GM12878 (cell line): ENCODE results near the gene RBM44. TPM values are rescaled to one million over a fixed set of nuclear protein-coding genes. Genes with fewer than 3 reads are reported as not detected.

Experiments
- CHD1 ChIP-seq: IDR thresholded peaks from 2 replicates; pipeline ENCODE4 v1.6.1; 2012; ENCODE audit warnings: low read depth, low read length, improper control_type of control experiment
- EP300 ChIP-seq, 2 experiments: fragments of 150-350 bp in 1 of 2; IDR thresholded peaks; 2 replicates each; pipeline ENCODE4 v1.6.1; 2011 to 2012; ENCODE audit warnings: low read depth in 2 of 2, low read length in 2 of 2, borderline replicate concordance in 1 of 2, improper control_type of control experiment in 1 of 2, inconsistent platforms in 1 of 2; ENCODE audit not compliant: control insufficient read depth in 1 of 2
- MXI1 ChIP-seq: fragments of 150-350 bp; IDR thresholded peaks from 2 replicates; pipeline ENCODE4 v1.6.1; 2011; ENCODE audit warnings: low read depth, mild to moderate bottlenecking, inconsistent platforms, low read length, improper control_type of control experiment
- NFIC ChIP-seq: IDR thresholded peaks from 2 replicates; pipeline ENCODE4 v1.6.1; 2012; ENCODE audit warnings: low read depth, mild to moderate bottlenecking, inconsistent platforms, low read length, moderate library complexity
- polyA plus RNA-seq, 11 experiments: library from polyadenylated mRNA; depleted of rRNA in 4 of 11; unstranded in 6 of 11; stranded (reverse) in 5 of 11; fragments of >200 nt; fragmentation: Nextera tagmentation in 4 of 11; fragmentation: Illumina TruSeq in 1 of 11; extraction: Ambion mirVana in 4 of 11; extraction: Trizol in 1 of 11; gene quantifications; 1 replicate in 1 of 11; 2 replicates in 10 of 11; pipeline versions ENCODE4 v1.2.1 to v1.2.3, GENCODE V29; 2011 to 2016; ENCODE audit warnings: inconsistent platforms in 2 of 11, missing spikeins in 2 of 11, low read depth in 1 of 11
- total RNA-seq, 4 experiments: library from RNA; depleted of rRNA in 3 of 4; stranded (reverse); fragments of >200 nt in 3 of 4; fragmentation: Illumina TruSeq in 1 of 4; extraction: Trizol in 1 of 4; gene quantifications; 2 replicates each; pipeline versions ENCODE4 v1.2.1 to v1.2.3, GENCODE V29; 2013 to 2021
- TF ChIP-seq, protein P1 (sequence below): fragments of 450-650 bp; IDR thresholded peaks from 2 replicates; pipeline ENCODE4 v1.6.1; 2017; ENCODE audit warnings: mild to moderate bottlenecking, moderate library complexity
- TF ChIP-seq, protein P2 (sequence below): IDR thresholded peaks from 2 replicates; pipeline ENCODE4 v1.6.1; 2012; ENCODE audit warnings: low read depth, low read length, improper control_type of control experiment

RBM44 gene
- total and polyA plus RNA-seq, 10 of the 15 experiments (the other 5 are each of a cell fraction or from before 2014, with no cell fraction given) = 0.14 to 1.4 (median 0.62) TPM; not detected in 1

DNA sequence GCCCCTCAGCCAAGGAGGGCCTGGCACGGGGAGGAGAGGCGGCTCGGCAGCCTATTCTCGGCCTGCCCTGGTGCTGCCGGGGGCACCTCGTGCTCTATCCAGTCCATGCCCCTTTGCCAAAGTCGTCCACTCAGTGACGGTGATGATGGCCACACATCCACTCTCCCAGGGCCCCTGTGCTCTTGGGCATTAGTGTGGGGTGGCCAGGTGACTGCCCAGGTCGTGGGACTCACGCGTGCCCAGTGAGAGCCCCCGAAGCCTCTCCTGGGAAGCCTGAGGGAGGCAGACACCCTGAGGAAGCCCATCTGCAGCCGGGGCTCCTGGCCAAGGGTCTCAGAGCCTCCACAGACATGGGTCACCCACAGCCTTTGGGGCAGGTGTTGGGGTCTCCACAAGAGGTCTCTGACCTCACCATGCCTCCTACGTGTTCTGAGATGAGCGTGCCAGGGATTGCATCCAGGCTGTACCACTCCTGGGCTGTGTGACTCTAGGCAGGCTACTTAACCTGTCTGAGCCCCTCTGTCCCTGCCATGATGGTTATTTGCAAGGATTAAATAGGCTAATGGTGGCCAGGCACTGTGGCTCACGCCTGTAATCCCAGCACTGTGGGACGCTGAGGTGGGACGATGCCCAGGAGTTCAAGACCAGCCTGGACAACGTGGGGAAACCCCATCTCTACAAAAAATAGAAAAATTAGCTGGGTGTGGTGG lies 73.8 kb downstream of the RBM44 start (continued):
- TF ChIP-seq, protein P1, sequence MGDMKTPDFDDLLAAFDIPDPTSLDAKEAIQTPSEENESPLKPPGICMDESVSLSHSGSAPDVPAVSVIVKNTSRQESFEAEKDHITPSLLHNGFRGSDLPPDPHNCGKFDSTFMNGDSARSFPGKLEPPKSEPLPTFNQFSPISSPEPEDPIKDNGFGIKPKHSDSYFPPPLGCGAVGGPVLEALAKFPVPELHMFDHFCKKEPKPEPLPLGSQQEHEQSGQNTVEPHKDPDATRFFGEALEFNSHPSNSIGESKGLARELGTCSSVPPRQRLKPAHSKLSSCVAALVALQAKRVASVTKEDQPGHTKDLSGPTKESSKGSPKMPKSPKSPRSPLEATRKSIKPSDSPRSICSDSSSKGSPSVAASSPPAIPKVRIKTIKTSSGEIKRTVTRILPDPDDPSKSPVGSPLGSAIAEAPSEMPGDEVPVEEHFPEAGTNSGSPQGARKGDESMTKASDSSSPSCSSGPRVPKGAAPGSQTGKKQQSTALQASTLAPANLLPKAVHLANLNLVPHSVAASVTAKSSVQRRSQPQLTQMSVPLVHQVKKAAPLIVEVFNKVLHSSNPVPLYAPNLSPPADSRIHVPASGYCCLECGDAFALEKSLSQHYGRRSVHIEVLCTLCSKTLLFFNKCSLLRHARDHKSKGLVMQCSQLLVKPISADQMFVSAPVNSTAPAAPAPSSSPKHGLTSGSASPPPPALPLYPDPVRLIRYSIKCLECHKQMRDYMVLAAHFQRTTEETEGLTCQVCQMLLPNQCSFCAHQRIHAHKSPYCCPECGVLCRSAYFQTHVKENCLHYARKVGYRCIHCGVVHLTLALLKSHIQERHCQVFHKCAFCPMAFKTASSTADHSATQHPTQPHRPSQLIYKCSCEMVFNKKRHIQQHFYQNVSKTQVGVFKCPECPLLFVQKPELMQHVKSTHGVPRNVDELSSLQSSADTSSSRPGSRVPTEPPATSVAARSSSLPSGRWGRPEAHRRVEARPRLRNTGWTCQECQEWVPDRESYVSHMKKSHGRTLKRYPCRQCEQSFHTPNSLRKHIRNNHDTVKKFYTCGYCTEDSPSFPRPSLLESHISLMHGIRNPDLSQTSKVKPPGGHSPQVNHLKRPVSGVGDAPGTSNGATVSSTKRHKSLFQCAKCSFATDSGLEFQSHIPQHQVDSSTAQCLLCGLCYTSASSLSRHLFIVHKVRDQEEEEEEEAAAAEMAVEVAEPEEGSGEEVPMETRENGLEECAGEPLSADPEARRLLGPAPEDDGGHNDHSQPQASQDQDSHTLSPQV = no peak
- no peak for TF ChIP-seq MXI1
- no peak for TF ChIP-seq EP300 (IDR thresholded peaks at IDR 0.05; ENCODE audit: borderline replicate concordance in 1 of 2, control insufficient read depth in 1 of 2, low read depth in 2 of 2, low read length in 2 of 2)
- TF ChIP-seq, protein P2, sequence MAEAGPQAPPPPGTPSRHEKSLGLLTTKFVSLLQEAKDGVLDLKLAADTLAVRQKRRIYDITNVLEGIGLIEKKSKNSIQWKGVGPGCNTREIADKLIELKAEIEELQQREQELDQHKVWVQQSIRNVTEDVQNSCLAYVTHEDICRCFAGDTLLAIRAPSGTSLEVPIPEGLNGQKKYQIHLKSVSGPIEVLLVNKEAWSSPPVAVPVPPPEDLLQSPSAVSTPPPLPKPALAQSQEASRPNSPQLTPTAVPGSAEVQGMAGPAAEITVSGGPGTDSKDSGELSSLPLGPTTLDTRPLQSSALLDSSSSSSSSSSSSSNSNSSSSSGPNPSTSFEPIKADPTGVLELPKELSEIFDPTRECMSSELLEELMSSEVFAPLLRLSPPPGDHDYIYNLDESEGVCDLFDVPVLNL = no peak
- no peak for TF ChIP-seq NFIC
- TF ChIP-seq CHD1 = no peak
